Lower leg skin (tissue), 4 donors: Measurements from ENCODE around the gene SREK1IP1. TPM values are rescaled to one million over a fixed set of nuclear protein-coding genes. Genes with fewer than 3 reads are reported as not detected.
"Not testable (repeated sequence)": the region's sequence is repeated elsewhere in the genome, so short reads cannot be mapped to it uniquely, and the experiment has no call there.

Source experiments
- DNase-seq, 2 donors: peaks; one replicate each; pipeline ENCODE4 v3.0.0-alpha.2; 2019; ENCODE audit warnings: low spot score in 2 of 2
- H3K4me3 ChIP-seq: fragments of 200-600 bp; sonication (generic); 2 replicates; pipeline ENCODE4 v1.5.1; 2017; ENCODE audit warnings: mild to moderate bottlenecking, low read depth; ENCODE audit not compliant: poor library complexity, severe bottlenecking
- POLR2A ChIP-seq, 2 donors: fragments of 450-650 bp; IDR thresholded peaks; one replicate each; pipeline ENCODE4 v1.6.1; 2016 to 2017; ENCODE audit warnings: antibody characterized with exemption in 2 of 2, mild to moderate bottlenecking in 1 of 2, moderate library complexity in 1 of 2
- WGBS, 2 donors: methylation state at CpG; one replicate each; pipeline ENCODE4 v1.1.5; 2018; 5-methylcytosine and 5-hydroxymethylcytosine counted together
- intact Hi-C: fragments of 100-400 bp; cut with DNase I; formaldehyde crosslinking; loops from one replicate; pipeline ENCODE4 v1.15.0; 2023; ENCODE audit warnings: low total_unique reads
- total RNA-seq, 4 donors: library from RNA; depleted of rRNA; stranded (reverse); fragments of >200 nt; gene quantifications; one replicate each; pipeline ENCODE4 v1.1.0, GENCODE V29; 2016
- TF ChIP-seq, protein P1 (sequence below), 3 donors: fragments of 450-650 bp; IDR thresholded peaks; one replicate each; pipeline ENCODE4 v1.5.1; 2016; ENCODE audit warnings: antibody characterized with exemption in 3 of 3, mild to moderate bottlenecking in 3 of 3, moderate library complexity in 2 of 3

The SREK1IP1 gene
- total RNA-seq, 4 donors from 2014 or later: 8.7 to 12.7 (median 11.8) TPM

DNA sequence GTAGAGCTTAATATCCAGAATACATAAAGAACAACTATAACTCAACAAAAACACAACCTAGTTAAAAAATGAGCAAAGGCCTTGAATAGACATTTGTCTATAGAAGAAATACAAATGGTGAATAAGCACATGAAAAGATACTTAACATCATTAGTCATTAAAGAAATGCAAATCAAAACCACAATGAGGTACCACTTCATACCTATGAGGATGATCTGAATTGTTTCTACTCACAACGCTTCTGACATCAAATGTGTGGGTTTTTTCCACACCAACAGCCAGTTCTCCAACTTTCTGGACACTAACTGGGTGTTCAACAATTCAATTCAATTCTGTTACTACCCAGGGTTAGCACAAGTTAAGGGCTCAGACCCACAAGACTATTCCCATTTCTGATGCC, 22.0 kb downstream of the SREK1IP1 start:
- 89 to 93% methylated on average over 1 of the region's 1 CpG for WGBS, 2 donors
- intact Hi-C loops: no loop called here
- TF ChIP-seq, protein P1, sequence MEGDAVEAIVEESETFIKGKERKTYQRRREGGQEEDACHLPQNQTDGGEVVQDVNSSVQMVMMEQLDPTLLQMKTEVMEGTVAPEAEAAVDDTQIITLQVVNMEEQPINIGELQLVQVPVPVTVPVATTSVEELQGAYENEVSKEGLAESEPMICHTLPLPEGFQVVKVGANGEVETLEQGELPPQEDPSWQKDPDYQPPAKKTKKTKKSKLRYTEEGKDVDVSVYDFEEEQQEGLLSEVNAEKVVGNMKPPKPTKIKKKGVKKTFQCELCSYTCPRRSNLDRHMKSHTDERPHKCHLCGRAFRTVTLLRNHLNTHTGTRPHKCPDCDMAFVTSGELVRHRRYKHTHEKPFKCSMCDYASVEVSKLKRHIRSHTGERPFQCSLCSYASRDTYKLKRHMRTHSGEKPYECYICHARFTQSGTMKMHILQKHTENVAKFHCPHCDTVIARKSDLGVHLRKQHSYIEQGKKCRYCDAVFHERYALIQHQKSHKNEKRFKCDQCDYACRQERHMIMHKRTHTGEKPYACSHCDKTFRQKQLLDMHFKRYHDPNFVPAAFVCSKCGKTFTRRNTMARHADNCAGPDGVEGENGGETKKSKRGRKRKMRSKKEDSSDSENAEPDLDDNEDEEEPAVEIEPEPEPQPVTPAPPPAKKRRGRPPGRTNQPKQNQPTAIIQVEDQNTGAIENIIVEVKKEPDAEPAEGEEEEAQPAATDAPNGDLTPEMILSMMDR (IDR thresholded peaks at IDR 0.05): no peak
- no peak for TF ChIP-seq POLR2A (IDR thresholded peaks at IDR 0.05)
- no peak for DNase-seq
- H3K4me3 ChIP-seq: no peak overlapping the region

DNA sequence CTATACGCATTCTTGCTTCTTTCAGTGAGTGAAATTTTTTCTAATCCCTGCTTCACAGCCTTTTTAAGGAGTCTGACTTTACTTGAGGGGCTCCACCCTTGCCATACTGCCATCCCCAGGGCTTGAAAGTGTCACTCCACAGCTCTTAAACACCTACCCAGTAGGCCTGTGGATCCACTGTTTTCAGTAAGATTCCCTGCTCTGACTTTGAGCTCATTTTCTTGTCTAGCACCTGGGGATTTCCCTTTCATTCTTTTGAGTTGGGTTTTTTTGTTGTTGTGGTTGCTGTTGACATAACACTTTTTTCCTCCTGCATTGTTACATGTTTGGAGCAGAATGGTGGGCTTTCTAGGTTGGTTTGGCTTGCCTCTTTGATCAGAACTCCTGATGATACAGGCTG, 23.6 kb downstream of the SREK1IP1 start:
- intact Hi-C loops: no loop called here
- TF ChIP-seq, protein P1 (IDR thresholded peaks at IDR 0.05): no peak
- TF ChIP-seq POLR2A (IDR thresholded peaks at IDR 0.05): no peak
- WGBS, 2 donors: 93 to 100% methylated on average over 1 of the region's 1 CpG

DNA sequence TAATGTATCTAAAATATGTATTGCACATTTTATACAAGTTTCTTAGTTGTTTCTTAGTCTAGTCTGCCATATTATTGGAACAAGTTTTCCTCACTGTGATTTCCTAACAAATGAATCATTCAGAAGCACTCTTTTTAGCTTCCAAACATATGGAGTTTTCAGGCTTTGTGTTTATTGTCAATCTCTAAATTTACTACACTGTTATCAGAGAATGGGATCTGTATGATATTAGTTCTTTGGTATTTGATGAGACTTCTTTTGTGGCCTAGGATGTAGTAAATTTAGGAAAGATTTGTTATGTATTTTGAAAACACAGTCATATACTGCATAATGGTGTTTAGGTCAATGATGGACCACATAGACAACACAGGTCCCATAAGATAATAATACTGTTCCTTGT, 25.7 kb downstream of the SREK1IP1 start:
- TF ChIP-seq POLR2A (IDR thresholded peaks at IDR 0.05): no peak
- TF ChIP-seq, protein P1 (IDR thresholded peaks at IDR 0.05): no peak
- no peak overlapping the region for H3K4me3 ChIP-seq
- intact Hi-C loops: loop anchor here (1.0 kb wide), 1 partner anchor 22 kb away; no protein-coding TSS in a partner anchor
- DNase-seq: no peak

More for the DNA sequence above, 23.6 kb downstream of the SREK1IP1 start:
- no peak for DNase-seq
- no peak overlapping the region for H3K4me3 ChIP-seq

DNA sequence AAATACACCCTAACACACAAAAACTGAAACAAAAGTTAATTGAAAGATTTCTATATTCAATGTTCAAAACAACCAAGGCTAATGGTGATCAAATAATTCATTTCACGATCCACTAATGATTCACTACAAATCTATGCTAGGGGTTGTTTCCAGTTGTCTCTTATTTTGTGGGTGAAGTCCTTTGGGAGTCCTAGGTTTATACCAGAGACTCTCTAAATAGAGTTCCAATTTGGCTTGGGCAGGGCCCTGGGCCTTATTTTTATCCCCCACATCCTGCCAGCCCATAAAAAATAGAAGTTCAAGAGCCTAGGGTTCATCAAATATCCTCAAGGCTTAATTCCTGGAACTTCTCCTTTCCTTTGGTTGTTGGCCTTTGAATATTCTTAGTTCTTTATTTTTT, 26.1 kb downstream of the SREK1IP1 start:
- DNase-seq: no peak
- H3K4me3 ChIP-seq: no peak overlapping the region
- 83 to 88% methylated on average over 1 of the region's 1 CpG for WGBS, 2 donors
- intact Hi-C loops: loop anchor here (1.0 kb wide), 1 partner anchor 21 kb away; no protein-coding TSS in a partner anchor
- TF ChIP-seq, protein P1 (IDR thresholded peaks at IDR 0.05): no peak
- TF ChIP-seq POLR2A (IDR thresholded peaks at IDR 0.05): no peak

DNA sequence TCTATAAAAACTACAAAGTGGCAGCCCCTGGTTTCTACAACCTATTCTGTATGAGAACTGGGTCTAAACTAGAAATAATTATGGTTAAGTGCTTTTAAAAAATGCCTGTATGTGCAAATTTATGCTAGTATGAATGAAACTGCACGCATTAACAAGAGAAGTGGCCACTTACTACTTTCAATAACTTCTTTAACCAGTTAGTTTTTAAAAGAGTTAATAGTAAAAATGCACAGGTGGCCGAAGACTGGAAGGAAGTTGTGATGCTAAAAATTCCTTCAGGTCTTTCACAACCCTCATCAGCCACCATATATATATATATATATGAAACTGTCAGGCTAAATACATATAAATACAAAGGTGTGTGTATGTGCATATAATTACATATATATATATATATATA, 41.3 kb downstream of the SREK1IP1 start:
- H3K4me3 ChIP-seq: no peak overlapping the region
- no peak for DNase-seq
- intact Hi-C loops: no loop called here
- TF ChIP-seq, protein P1 (IDR thresholded peaks at IDR 0.05): no peak
- TF ChIP-seq POLR2A (IDR thresholded peaks at IDR 0.05): no peak
- WGBS, 2 donors: 95 to 98% methylated on average over 2 of the region's 2 CpGs

DNA sequence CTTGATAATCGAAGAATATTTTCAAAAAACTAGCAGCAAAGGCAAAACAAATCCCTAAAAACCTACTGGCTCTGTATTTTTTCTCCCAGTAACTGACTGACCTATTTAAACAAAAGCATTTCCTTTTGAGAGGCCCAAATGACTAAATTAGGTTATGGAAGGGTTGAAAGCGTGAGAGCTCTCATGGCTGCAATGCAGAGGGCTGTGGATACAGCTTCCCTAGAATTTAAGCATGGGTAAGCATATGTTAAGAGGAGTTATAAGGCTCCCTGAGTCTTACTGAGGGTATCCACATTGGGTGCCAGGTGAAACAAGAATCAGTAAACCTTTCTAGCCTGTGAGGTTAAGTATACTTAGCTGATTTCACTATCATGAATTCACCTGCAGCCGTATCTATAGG, 45.9 kb downstream of the SREK1IP1 start:
- no peak for DNase-seq
- 62 to 96% methylated on average over 3 of the region's 3 CpGs for WGBS, 2 donors

DNA sequence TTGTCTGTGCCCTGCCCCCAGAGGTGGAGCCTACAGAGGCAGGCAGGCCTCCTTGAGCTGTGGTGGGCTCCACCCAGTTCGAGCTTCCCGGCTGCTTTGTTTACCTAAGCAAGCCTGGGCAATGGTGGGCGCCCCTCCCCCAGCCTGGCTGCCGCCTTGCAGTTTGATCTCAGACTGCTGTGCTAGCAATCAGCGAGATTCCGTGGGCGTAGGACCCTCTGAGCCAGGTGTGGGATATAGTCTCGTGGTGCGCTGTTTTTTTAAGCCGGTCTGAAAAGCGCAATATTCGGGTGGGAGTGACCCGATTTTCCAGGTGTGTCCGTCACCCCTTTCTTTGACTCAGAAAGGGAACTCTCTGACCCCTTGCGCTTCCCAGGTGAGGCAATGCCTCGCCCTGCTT, 54.0 kb downstream of the SREK1IP1 start:
- H3K4me3 ChIP-seq, intact Hi-C loops, DNase-seq: not testable (repeated sequence)
- WGBS, 2 donors: 69 to 78% methylated on average over 12 of the region's 16 CpGs

More for the DNA sequence above, 45.9 kb downstream of the SREK1IP1 start:
- H3K4me3 ChIP-seq: no peak overlapping the region
- TF ChIP-seq, protein P1 (IDR thresholded peaks at IDR 0.05): no peak
- no peak for TF ChIP-seq POLR2A (IDR thresholded peaks at IDR 0.05)
- intact Hi-C loops: no loop called here
